ENCODE results near the gene UNC5CL. TPM values are rescaled to one million over a fixed set of nuclear protein-coding genes. Genes with fewer than 3 reads are reported as not detected.

Gene UNC5CL, protein sequence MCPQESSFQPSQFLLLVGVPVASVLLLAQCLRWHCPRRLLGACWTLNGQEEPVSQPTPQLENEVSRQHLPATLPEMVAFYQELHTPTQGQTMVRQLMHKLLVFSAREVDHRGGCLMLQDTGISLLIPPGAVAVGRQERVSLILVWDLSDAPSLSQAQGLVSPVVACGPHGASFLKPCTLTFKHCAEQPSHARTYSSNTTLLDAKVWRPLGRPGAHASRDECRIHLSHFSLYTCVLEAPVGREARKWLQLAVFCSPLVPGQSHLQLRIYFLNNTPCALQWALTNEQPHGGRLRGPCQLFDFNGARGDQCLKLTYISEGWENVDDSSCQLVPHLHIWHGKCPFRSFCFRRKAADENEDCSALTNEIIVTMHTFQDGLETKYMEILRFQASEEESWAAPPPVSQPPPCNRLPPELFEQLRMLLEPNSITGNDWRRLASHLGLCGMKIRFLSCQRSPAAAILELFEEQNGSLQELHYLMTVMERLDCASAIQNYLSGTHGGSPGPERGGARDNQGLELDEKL
- 10 to 100 TPM in 1 of 3 donors, 1 to 10 TPM in 2; 5.1 to 10.7 (median 9.4) TPM for polyA plus RNA-seq (ENCODE audit: insufficient read length in 3 of 3)
- long read RNA-seq, donor 1 = 0 reads
- long read RNA-seq, donor 2 = 0 reads
- long read RNA-seq, donor 3 = 0 reads
- long read RNA-seq, donor 4 = 0 reads
- long read RNA-seq, donor 5 = 0 reads
- long read RNA-seq, donor 6 = 0 reads
- long read RNA-seq, donor 7 = 0 reads
- long read RNA-seq, donor 8 = 0 reads
- long read RNA-seq, donor 9, partial matches to known transcripts = 0 of 1 reads
- long read RNA-seq, donor 9, other reads (novel, unspliced or antisense) = 0 of 1 reads
- long read RNA-seq, donor 10 = 0 reads
- long read RNA-seq, donor 11 = 0 reads
- long read RNA-seq, donor 12, partial matches to known transcripts = 5 of 6 reads
- long read RNA-seq, donor 12, other reads (novel, unspliced or antisense) = 0 of 6 reads
- long read RNA-seq, donor 13 = 0 reads
- long read RNA-seq, donor 14 = 0 reads
- long read RNA-seq, donor 15, transcript UNC5CL-201 (9 exons, 3,136 nt) = major isoform, 6 of 23 reads
- long read RNA-seq, donor 15, partial matches to known transcripts = 16 of 23 reads
- long read RNA-seq, donor 15, other reads (novel, unspliced or antisense) = 0 of 23 reads
- long read RNA-seq, donor 16 = 0 reads

DNA sequence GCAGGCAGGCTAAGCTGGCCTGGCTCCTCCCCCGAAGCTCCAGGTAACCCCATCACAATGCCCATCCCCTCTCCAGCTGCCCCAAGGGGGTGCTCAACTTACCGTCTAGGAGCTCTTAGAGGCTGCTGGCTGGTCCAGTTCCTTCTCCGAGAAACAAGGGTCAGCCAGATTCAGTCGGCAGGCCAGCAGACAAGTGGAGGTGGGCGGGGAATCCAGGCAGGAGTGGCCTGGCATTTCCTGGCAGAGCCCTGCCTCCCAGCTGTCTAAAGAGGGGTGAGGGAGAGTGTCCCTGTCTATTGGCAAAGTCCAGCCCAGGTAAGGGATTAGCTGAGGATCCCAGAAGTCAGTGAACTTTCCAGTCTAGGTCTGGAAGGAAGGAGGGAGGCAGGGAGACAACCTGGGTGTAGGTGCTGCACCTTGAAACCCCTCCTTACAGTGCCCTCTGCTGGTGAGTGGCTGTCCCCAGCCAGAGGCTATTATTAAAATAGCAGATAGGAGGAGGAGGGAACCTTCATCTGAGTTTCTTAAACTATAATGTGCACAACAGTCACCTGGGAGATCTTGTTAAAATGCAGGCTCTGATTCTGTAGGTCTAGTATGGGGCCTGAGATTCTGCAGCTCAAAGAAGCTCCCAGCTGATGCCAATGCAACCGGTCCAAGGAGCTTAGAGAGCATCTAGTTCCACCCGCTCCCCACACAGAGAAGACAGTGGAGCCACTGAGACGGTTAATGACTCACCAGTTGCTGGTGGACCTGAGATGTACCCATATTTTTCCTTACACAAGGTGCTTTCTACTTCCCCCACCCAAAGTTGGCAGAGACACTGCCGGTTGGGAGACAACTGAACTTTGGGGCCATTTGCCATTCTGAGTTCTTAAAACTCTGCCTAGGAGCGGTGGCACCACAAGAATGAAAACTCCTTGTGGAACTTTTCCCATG lies at the start of gene UNC5CL:
Gene UNC5CL (minus strand): TSS at position 162 of the 939 bp plus-strand sequence. CDS start 4,147 bp downstream, outside the sequence.
- no peak for DNase-seq

- DNase-seq = no peak
Measured at GRCh38 chr6:41088451-41088850, 49.4 kb upstream of the UNC5CL start.

DNA sequence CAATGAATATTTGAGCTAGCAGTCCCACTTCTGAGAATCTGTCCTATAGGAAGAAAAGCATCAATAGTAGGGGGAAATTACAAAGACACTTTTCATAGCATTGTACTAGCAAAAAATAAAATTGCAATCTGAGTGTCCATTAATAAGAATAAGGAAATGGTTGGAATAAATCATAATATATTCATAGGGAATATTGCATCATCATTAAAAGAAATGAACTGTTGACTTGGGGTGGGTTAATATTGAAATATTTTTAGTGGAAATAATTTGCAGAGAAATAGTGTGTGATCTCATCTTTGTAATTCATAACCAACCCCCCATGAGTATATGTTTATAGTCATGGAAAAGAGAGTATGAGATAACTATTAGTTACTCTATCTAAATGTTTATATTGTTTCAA lies 46.2 kb upstream of the UNC5CL start:
- DNase-seq = no peak

GRCh38 chr6:41083072-41083471 lies 44.1 kb upstream of the UNC5CL start:
- DNase-seq = no peak

DNA sequence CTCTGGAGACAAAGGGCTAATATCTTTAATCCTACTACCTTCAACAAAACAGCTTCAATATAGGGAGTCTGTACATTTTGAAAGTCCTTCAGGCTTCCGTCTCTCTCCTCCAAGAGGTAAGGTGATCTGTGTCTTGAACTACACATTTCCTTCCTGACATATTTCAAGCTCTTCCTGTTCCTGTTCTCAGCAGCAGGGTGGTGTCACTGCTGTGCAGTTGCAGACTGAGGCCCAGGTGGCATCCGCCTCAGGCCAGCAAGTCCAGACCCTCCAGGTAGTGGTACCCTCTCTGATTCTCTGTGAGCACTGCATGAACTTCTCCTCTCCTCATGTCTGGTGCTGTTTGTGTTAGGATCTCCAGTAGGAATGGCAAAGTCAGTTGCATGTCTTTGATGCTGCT lies 41.6 kb upstream of the UNC5CL start:
- no peak for DNase-seq

DNA sequence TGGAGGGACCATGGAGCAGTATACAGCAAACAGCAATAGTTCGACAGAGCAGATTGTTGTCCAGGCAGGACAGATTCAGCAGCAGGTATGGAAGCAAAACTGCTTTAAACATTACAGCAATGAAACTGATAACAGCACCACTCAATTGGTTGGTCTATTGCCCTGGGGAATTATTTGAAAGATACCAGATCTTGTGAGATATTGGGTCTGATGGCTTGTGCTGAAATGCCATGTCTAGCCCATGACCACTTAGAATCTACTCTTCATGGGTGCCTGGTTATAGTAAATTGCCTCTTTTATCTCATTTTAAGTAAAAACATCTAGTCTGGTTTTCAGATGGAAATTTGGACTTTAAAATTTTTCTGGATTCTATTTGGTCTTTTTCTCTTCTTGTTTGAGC lies 40.1 kb upstream of the UNC5CL start:
- no peak for DNase-seq

GRCh38 chr6:41078101-41078500 lies 39.1 kb upstream of the UNC5CL start:
- no peak for DNase-seq

DNA sequence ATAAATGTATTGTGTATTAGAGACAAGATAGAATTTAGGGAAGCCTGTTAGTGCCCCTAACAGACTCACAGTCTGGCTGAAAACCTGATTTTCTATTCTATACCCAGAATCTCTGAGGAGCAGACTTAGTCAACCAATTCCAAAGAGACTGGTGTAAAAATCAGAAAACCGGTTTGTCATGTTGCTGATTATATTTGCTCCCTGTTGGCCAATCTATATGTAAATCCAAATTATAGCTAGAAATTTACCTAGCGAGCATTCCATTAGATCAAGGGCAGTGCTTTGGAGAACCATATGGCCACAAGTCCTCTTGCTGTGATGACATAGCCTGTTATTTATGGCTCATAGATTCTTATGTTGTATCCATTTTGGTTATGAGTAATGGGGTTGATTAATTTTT lies 38.5 kb upstream of the UNC5CL start:
- DNase-seq = no peak

GRCh38 chr6:41075651-41076626 lies 36.9 kb upstream of the UNC5CL start:
- DNase-seq = no peak

- no peak for DNase-seq
Measured at GRCh38 chr6:41074692-41075436, 35.8 kb upstream of the UNC5CL start.

- no peak for DNase-seq
Measured at GRCh38 chr6:41073968-41074691, 35.1 kb upstream of the UNC5CL start.

GRCh38 chr6:41073203-41073967 lies 34.4 kb upstream of the UNC5CL start:
- DNase-seq = peak; percentile 91

GRCh38 chr6:41072836-41073202 lies 33.8 kb upstream of the UNC5CL start, which contains the start of gene NFYA:
Gene NFYA (plus strand): TSS chr6:41072974. CDS start chr6:41079090, 6,116 bp downstream.
- DNase-seq = no peak

GRCh38 chr6:41071923-41072835 lies 33.2 kb upstream of the UNC5CL start, which contains the start of gene OARD1:
Gene OARD1 (minus strand): TSS chr6:41072356. CDS start chr6:41071634, 722 bp downstream.
- peak; percentile 99 for DNase-seq

DNA sequence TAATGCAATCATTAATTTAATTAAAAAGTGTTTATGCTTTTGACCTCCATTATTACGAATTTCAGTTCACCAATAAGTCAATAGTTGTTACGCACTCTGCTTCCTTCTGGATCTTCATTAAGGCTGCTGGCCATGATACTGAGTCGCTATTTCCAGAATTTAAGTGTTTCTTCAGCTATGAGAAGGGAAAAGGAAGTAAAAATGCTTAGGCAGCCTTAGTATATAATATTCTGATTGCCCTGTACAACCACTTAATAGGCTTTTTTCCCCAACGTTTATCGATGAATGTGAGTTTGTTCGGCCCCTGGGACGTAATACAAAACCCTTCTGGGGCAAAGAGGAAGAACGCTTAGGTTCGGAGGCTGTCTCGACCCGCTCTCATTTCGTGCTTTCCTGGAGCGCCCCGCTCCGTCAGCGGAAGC lies 32.5 kb upstream of the UNC5CL start:
- DNase-seq = no peak

- peak; percentile 77 for DNase-seq
Measured at GRCh38 chr6:41066867-41067304, 27.9 kb upstream of the UNC5CL start.
